Esophagus muscularis mucosa (tissue), 3 donors: ENCODE measurements around the gene PLET1.

Source experiments
- CTCF ChIP-seq, 3 experiments: fragments of 200-600 bp in 2 of 3; fragments of 450-650 bp in 1 of 3; sonication (generic) in 2 of 3; IDR thresholded peaks; one replicate each; pipeline ENCODE4 v1.5.1; 2017 to 2019; ENCODE audit warnings: antibody characterized with exemption in 3 of 3, mild to moderate bottlenecking in 2 of 3, moderate library complexity in 1 of 3
- POLR2A ChIP-seq: fragments of 450-650 bp; IDR thresholded peaks from one replicate; pipeline ENCODE4 v1.6.1; 2017; ENCODE audit warnings: antibody characterized with exemption, moderate library complexity, mild to moderate bottlenecking, low read depth
- POLR2AphosphoS5 ChIP-seq, 2 donors: sonication (generic); formaldehyde crosslinking; IDR thresholded peaks; one replicate each; pipeline ENCODE4 v1.6.1; 2017; ENCODE audit warnings: antibody characterized with exemption in 2 of 2

- TF ChIP-seq POLR2A: no peak
- TF ChIP-seq CTCF (IDR thresholded peaks at IDR 0.05): no peak
- no peak for TF ChIP-seq POLR2AphosphoS5 (IDR thresholded peaks at IDR 0.05)
Observed at GRCh38 chr11:112292188-112292587, 31.5 kb upstream of the PLET1 start.
